GM12874 (cell line): ENCODE data around the gene NOS1AP.

Source experiments
- TF ChIP-seq, protein P1 (sequence below): IDR thresholded peaks from 2 replicates; pipeline ENCODE4 v1.5.1; 2011; ENCODE audit warnings: low read depth, mild to moderate bottlenecking, control low read depth, low read length, moderate library complexity; ENCODE audit not compliant: insufficient read depth

The NOS1AP gene

DNA sequence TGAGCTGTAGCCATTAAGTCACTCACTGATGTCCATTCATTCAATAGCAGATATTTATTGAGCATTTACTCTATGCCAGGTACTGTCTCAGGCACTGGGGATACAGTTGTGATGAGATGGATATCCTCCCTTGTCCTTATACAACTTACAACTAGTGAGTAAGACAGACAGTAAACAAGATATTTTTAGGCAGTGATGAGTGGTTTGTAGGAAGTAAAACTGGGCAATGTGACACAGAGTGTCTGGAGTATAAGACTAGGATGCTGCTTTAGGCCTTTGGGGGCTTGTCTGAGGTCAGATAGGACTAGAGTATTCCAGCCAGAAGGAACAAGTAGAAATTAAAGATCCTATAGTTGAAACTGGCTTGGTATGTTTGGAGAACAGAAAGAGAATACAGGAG, 41.4 kb downstream of the NOS1AP start:
- TF ChIP-seq, protein P1, sequence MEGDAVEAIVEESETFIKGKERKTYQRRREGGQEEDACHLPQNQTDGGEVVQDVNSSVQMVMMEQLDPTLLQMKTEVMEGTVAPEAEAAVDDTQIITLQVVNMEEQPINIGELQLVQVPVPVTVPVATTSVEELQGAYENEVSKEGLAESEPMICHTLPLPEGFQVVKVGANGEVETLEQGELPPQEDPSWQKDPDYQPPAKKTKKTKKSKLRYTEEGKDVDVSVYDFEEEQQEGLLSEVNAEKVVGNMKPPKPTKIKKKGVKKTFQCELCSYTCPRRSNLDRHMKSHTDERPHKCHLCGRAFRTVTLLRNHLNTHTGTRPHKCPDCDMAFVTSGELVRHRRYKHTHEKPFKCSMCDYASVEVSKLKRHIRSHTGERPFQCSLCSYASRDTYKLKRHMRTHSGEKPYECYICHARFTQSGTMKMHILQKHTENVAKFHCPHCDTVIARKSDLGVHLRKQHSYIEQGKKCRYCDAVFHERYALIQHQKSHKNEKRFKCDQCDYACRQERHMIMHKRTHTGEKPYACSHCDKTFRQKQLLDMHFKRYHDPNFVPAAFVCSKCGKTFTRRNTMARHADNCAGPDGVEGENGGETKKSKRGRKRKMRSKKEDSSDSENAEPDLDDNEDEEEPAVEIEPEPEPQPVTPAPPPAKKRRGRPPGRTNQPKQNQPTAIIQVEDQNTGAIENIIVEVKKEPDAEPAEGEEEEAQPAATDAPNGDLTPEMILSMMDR, result no peak

DNA sequence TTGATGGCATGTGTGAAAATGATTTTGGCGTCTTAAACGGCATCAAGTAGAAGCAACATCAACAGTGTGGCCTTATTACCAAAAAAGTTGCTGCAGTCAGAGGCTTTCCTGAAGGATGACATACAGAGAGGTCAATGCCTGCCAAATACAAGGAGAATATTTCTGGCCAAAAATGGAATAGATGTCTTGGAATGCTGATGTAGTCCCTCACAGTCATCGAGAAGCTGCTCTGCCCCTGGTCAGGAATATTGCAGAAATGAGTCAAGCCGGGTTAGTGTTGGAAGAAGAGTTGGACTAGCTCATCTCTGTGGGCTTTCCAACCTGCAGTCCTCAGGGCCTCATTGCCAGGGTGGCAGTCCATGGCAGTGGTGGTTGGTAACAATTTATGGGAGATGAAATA, 42.1 kb downstream of the NOS1AP start:
- TF ChIP-seq, protein P1, result no peak

DNA sequence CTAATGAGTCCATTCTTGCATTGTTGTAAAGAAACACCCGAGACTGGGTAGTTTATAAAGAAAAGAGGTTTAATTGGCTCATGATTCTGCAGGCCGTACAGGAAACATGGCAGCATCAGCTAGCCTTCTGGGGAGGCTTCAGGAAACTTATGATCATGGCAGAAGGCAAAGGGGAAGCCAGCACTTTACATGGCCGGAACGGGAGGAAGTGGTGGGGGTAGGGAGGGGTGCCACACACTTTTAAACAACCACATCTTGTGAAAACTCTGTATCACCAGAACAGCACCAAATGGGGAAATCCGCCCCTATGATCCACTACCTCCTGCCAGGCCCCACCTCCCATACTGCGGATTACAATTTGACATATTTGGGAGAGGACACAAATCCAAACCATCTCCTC, 43.9 kb downstream of the NOS1AP start:
- TF ChIP-seq, protein P1, result no peak

DNA sequence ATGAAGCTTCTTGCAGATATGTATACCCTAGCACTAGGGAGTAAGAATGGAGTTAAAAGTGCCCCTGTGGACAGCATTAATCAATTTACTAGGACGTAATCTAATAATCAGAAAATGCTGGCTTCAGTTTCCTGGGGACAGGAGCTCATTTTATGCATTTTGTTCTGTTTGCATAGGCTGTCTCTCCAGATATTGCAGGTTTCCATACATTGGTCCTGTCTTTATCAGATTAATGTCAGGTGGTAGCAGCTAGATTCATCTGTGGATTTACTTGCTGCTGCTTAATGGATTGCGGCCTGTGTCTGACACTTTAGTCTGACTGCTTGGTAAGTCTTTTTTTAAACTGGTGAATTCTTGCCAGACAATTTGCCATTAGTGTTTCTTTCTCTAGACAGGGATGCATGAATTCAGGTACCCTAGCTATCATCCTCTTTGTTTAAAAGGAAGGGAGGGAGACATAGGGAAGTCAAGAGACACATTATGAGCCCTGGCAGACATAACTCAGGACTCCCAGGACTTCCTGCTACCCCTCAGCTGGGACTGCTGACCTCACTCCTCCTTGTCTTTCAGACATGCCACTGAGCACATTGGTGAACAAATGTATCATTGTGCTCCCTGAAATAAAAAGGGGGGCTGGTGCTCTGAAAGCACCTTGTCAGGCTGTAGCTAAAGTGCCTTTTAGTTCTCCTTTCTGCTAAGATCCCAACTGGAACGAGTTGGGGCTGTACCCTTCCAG, 47.7 kb downstream of the NOS1AP start:
- TF ChIP-seq, protein P1, result no peak

DNA sequence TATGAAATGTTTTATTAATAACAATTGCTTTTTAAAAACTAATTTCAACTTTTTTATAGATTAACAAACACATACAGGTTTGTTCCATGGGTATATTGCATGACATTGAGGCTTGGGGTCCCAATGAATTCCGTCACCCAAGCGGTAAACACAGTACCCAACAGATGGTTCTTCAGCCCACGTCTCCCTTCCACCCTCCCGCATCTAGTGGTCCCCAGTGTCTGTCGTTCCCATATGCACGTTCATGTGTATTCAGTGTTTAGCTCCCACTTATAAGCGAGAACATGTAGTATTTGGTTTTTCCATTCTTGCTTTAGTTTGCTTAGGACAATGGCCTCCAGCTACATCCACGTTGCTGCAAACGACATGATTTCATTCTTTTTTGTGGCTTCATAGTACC, 48.6 kb downstream of the NOS1AP start:
- TF ChIP-seq, protein P1, result no peak

DNA sequence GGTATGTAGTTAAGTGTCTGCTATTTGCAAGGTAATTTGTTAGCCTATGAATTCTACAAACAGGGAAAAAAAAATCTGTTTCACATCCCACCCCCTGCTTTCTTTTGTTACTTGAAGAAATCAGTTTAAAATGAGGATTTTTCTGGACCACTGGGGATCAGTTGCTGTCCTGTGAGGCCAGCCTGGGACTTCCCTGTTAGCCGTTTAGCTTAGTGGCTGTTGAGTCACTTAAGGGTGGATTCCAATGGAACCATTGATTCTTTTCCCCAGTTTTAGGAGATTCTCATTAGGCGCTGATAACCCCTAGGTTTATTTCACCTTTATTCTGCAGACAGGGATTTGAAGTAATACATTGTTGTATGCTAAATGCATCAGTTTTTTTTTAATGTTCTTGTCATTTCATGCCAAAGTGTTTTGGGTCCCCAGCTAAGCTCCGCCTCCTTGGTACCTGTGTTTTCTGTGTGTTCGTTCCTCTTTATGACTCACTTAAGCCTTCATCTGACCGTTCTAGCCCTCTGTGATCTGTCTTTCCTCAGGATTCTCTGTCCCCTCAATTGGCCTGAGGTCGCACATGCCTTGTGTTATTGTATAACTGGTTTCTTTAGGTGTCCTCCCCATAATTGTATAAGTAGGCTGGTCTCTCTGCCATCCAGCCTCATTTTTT, 59.3 kb downstream of the NOS1AP start:
- TF ChIP-seq, protein P1, result no peak

DNA sequence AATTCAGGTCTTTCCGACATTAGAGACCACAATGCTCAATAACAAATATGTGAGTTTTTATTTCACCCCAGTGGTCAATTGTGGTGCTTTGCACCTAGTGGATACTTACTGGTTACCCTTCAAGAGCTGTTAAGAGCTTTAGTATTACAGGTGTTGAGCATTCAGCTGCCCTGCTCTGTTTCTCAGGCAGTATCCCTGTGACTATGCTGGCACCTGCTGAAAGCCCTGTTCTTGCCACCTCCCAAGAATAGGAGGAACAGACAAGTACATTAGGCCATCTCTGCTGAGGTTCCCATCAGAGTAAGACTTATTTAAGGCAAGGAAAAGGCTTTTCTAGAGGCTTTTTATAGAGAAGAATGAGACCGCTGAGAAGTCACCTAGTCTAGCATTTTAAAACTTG, 60.8 kb downstream of the NOS1AP start:
- TF ChIP-seq, protein P1, result no peak
